GM19438 (cell line): ENCODE measurements around the gene EYA3.
A peak's percentile ranks its signal among the peaks of the same experiment; 100 is the strongest.

Source experiments
- ATAC-seq: cut with Tn5 transposase; IDR thresholded peaks from one replicate; pipeline ENCODE4 v1.9.1; 2021; ENCODE audit warnings: low read depth; ENCODE audit not compliant: unreplicated experiment

EYA3 gene

DNA sequence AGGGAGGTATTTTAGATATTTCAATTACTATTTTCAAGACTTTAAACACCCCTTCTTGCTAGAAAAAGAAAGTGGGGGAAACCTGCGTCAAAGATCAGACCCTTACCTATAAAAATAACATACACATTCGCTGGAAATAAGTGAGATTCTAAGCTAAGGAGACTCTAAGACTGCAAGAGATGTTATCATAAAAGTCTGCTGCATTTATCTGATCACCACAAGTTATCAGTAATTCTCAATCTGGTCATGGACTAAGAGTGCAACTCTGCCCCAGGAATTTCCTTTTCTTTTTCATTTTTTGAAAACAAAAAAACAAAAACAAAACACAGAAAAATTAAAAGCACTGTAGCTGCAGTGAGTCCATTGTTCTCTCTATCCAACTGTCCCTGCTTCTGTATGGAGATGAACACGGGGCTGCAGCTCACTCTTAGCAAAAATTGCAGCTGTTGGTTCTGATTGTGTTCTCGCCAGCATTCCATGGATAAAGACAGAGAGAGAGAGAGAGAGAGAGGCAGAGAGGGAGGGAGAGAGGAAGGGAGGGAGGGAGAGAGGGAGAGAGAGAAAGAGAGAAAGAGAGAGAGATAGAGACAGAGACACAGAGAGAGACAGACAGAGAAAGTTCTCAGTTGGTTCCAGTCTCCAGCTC lies 114.5 kb downstream of the EYA3 start:
- ATAC-seq: no peak

DNA sequence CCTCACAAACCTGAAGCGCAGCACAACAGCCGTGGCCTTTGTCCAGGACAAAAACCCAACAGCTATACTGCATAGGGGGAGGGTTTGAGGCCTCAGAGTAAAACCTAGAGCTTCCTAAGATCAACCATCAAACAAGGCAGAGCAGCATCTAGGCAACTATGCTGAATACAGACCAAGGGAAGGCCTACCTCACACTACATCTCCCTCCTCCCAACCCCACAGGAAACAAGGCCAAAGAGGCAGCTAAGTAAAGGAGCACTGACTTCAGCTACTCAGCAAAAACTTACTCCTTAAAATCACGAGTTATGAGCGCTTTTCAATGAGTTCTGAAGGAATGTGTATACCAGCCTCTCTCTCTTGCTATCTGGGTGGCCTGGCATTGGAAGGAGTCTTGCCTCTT lies 116.3 kb downstream of the EYA3 start:
- ATAC-seq: no peak

DNA sequence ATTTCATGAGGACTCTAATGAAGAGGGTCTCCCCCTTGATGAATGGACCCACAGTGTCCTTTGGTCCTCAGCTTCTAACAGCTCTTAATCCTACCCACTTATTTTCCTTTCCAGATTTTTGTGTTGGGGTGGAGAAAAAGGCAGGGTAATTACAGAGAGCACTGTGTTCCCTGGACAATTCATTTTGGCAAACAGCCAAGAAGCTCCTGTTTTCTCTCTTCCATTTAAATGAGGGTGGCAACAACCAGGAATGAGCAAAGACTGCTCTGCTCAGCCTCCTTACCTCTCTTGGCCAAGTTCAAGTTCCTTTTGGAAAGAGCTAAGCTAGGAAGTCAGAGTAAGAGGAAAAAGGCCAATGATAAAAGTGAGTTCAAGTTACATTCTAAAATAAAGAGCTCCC lies 116.7 kb downstream of the EYA3 start:
- ATAC-seq: no peak

DNA sequence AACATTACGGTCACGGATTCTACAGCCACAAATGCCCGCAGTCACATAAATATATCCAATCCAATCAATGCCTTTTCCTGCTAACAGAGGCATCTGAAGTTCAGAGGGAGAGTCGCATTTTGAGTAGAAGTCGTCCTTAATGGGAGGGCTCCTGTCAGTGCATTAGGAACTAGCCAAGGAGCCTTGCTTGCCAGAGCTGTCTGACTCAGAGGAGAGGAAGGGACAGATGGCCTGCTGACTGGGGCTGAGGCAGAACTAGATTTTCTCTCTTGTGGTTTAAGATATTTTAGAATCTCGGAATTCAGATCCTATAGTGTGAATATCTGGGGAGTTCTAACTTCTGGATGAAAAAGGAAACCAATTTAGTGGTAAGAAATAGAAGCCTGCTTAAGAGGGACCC lies 118.0 kb downstream of the EYA3 start:
- no peak for ATAC-seq

DNA sequence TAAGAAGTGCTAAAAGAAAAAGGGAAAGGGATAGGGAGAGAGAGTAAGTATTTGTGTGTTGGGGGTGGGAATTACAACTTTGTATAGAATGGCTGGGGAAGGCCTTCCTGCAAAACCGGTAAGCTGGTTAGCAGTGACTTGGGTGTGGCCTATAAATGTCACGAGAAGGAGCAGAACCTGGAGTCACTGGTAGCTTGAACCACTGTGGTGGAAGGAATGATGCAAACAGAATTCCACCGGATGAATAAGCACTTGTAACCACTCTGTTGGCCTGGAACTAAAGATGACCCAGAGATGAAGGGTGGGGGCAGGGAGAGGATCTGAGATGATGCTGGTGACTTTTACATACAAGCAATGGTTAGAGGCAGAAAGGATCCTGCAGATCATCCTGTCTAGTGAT lies 119.7 kb downstream of the EYA3 start:
- no peak for ATAC-seq

DNA sequence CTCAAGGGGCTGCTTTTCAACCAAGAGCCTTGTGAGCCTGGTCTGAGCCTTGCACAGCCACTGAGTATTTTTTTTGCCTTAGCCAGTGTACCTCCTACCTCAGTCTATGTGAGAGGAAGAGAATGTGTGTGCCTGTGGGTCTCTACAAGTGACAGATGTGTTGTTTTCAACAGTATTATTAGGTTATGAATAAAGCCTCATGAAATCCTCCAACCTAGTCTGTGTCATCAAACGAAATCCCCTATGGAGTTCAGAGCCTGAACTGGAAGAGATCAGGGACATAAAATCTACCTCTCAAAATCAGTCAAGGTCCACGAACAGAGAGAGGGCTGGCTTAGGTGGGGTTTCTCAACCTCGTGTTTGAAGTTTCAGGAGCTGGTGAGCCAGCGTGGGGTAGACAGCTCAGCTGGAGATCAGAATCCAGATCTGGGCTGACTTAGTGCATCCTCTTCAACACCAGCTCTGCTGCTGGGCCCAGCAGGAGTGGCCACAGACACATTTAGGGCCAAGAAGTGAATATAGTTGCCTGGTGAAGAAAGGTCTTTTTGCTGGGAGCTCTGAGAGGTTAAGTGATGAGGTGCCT lies 120.4 kb downstream of the EYA3 start:
- no peak for ATAC-seq

DNA sequence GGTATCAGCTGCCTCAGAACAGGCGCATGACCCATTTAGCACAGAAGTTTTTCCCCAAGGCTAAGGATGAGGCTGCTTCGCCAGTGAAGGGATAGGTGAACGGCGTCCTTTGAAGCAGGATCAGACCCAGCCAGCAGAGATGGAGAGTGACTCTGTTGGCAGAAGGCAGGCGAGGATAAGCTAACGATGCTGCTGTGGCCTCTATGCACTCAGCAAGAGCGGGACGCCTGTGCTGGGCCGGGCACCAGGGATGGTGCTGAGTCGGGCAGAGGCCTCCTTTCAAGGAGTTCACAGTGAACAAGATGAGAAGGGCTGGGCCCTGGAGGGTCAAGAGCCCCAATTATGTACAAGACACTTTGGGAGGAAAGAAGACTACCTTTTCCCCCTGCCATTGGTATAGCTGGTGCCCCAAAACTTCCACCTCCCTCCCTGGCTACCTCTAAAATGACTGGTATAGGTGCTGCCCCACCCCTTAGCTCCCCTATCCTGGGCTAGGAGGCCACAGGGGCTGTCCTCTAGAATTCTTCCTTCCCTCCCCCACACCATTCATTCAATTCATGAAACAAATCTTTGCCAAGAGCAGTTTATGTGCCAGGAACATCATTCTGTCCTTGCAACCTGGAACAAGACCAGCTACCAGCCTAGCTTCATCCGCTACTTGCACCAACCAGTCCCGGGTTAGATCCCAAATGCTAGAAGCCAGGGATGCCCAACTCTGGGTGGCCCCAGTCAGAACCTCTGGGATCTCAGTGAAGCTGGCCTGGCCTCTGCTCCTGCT lies 121.1 kb downstream of the EYA3 start:
- ATAC-seq: no peak

DNA sequence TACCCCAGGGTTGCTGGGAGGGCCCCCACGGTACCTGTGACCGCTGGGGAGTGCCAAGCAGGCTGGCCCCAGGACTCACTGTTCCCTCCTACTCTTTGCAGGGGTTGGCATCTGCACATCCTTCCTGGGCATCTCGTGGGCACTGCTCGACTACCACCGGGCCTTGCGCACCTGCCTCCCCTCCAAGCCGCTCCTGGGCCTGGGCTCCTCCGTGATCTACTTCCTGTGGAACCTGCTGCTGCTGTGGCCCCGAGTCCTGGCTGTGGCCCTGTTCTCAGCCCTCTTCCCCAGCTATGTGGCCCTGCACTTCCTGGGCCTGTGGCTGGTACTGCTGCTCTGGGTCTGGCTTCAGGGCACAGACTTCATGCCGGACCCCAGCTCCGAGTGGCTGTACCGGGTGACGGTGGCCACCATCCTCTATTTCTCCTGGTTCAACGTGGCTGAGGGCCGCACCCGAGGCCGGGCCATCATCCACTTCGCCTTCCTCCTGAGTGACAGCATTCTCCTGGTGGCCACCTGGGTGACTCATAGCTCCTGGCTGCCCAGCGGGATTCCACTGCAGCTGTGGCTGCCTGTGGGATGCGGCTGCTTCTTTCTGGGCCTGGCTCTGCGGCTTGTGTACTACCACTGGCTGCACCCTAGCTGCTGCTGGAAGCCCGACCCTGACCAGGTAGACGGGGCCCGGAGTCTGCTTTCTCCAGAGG lies 121.9 kb downstream of the EYA3 start:
- no peak for ATAC-seq

DNA sequence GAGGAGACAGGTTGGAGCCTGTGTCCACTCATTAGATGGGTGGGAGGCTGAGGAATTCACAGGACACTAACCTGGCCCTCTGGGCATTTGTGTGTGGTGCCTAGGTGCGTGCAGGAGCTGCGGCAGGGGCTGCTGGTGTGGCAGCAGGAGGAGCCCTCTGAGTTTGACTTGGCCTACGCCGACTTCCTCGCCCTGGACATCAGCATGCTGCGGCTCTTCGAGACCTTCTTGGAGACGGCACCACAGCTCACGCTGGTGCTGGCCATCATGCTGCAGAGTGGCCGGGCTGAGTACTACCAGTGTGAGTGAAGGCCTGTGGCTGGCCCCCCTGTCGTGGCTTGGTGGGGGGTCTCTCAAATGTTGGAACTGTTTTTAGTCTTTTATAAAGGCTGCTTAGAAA lies 125.0 kb downstream of the EYA3 start:
- ATAC-seq: no peak

DNA sequence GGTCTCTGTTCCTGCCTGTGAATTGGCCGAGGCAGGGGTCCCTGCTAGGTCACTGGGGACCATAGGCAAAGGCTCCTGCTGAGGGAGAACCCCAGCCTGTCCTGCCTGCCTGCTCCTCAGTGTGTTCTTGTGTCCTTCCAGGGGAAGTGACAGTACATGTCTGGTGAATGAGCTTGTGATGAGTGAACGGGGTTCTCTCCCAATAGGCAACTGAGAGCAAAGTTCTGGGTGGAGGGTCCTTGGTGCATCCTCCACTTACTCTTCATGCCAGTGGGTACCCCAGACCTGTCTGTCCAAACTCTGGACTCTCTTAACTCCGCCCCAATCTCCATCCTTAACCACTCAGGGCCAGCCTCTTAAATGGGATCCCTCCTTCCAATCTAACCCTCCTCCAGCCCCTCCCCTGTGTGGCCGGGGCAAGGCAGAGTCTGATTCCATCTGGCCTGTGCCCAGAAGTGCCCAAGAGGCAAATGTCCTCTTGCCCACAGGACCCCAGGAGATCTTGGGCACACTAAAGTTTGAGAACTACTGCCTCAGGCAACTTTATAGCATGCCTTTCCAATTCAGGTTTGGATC lies 126.7 kb downstream of the EYA3 start:
- ATAC-seq: no peak

DNA sequence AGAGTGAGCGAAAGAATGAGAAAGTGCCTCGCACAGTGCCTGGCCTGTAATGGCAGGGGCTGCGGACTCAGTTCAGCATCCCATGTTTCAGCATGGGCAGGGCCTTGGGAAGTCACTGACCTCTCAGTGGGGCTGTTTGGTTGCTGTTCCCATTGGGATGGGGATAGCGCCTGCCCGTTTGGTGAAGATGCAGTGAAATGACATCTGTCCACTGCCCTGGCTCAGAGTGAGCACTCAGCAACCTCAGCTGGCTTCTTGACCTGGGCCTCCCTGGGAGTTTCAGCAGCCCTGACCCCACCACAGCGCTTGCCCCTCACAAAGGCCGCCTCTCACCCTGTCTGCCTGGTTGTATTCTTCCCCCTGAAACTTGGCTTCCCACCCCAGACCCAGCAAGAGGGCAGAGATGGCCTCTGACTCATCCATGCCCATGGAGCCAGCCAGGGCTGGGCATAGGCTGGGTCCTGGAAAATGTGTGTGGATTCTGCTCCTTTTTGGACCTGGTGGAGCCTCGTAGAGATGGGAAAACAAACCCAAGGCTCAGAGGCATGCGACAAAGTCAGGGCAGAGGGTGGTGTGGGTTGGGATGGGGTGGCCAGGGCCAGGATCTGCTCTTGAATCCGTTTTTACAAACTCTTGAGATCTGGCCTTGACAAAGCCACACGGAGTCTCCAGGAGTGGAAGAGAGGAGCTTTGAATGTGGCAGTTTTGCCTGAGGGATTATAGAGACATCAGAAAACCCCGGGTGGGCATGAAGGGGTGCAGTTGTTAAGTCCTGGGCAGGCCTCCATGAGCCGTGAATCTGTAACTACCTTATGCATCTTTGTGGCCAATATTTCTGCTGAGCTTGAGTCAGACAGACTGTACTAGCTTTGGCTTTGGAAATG lies 127.4 kb downstream of the EYA3 start:
- ATAC-seq: no peak

DNA sequence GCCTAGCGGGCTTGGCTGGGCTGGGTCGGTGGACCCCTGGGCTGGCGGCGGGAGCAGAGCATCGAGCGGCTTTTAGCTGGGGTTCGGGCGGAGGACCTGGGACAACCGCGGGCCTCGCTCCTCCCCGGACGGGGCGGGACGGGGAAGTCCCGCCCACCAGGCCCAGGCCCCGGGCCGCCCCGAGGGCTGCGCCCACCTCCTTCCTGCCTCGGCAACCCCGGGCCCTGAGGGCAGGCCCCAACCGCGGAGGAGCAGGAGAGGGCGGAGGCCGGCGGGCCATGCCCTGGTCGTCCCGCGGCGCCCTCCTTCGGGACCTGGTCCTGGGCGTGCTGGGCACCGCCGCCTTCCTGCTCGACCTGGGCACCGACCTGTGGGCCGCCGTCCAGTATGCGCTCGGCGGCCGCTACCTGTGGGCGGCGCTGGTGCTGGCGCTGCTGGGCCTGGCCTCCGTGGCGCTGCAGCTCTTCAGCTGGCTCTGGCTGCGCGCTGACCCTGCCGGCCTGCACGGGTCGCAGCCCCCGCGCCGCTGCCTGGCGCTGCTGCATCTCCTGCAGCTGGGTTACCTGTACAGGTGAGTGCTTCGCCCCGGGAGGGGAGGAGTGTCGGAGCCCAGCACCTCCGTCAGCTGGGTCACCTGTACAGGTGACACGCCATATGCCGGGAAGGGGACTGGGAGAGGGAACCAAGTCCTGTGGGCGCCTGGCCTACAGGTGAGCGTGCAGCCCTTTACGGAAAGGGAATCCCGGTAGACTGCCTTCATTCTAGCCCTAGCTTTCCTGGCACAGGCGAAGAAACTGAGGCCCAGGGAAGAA lies 128.4 kb downstream of the EYA3 start, which contains the start of gene XKR8:
XKR8 (plus strand) TSS at position 182 of the 812 bp plus-strand sequence; CDS start at position 279, 97 bp downstream.
- peak; percentile 73 for ATAC-seq

DNA sequence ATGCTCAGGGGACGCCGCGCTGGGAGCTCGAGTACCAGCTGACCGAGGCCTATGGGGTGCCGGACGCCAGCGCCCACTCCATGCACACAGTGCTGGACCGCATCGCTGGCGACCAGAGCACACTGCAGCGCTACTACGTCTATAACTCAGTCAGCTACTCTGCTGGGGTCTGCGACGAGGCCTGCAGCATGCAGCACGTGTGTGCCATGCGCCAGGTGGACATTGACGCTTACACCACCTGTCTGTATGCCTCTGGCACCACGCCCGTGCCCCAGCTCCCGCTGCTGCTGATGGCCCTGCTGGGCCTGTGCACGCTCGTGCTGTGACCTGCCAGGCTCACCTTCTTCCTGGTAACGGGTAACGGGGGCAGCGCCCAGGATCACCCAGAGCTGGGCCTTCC lies 129.9 kb downstream of the EYA3 start:
- ATAC-seq: no peak

DNA sequence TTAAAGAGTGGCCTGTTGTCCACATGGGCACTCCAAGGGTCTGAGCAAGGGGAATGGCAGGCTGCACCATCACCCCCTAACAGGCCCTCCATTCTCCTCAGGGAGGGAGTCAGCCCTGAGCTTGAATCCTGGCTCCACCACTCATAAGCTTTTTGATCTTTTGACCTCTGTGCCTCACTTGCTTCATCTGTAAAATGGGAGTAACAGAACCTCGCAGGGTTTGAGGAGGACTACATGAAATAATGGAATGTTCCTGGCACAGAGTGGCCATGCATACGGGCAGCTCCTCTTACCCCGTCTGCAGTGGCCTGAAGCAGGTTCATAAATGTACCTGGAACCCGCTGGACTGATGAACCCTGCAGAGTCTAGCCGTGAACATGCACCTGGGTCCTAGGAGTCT lies 130.8 kb downstream of the EYA3 start:
- no peak for ATAC-seq

DNA sequence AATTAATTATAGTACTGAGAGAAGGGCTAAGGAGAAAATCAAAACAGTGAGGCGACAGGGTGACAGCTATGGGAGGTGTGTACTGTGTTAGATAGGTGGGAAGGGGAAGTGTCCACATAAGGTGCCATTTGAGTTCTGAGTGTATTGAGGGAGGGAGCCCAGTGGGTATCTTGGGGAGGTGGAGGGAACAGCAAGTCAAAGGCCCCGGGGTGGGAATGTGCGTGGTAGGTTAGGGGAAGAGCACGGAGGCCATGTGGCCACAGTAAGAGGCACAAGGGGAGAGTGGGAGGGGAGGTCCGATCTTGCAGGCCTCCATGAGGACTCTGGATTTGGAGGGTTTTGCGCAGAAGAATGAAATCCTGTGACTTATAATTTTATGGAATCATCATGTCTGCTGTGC lies 131.6 kb downstream of the EYA3 start:
- ATAC-seq: no peak

DNA sequence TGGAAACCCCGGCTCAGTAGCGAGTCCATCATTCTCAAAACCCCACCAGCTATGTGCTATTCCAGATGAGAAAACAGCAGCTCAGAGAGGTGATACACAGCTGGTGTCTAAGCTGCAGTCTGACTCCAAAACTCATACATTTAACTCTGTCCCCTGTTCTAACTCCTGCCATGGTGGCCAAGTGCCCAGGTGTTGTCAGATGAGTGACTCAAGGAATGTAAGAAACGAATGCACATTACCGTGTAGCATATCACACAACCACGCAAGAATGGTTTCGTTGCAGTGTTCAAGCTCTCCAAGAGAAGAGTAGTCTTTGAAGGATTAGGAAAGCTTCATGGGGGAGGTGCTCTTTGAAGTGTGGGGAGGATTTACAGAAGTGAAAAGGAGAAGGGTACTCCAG lies 133.3 kb downstream of the EYA3 start:
- ATAC-seq: no peak

DNA sequence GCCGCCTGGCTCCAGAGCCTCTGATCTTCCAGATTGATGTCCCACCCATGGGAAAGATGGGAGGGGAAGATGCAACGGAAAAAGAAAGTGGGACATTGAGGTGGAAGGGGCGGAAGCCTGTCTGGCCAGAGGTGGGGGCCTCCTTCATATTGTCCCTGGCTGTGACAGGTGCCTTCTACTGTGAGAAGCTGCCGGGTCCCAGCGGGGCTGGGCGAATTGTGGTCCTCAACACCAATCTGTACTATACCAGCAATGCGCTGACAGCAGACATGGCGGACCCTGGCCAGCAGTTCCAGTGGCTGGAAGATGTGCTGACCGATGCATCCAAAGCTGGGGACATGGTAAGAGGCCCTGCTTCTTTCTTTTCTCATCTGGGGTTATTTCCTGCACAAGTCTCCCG lies 134.2 kb downstream of the EYA3 start:
- no peak for ATAC-seq

DNA sequence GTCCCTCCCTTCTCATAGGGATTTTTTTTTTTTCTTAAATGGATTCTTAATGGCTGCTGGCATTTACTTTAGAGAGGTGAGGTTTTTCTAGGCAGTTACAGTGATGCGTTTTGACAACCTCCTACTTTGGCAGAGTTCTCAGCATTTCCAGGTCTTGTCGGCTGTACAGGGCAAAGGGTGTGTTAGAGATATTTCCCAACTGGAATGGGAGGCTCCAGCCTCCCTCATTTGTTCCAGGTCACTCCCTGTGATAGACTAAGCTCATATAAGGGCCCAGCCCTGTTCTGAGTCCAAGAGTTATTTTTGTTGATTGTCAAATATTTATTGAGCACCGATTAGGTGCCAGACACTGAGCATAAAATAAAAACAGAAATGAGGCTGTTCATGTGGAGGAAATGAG lies 136.3 kb downstream of the EYA3 start:
- ATAC-seq: no peak

DNA sequence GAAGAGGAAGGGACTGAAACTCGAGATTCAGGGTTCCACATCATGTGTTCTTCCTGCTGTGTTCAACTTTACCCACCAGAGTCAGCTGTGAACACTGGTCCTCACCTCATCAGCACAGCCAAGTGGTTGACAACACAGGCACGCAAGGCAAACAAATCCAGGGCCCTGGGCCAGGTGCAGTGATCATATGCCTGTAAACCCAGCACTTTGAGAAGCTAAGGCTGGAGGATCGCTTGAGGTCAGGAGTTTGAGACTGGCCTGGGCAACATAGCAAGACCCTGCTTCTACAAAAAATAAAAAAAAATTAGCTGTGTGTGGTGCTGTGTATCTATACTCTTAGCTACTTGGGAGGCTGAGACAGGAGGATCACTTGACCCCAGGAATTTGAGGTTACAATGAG lies 137.0 kb downstream of the EYA3 start:
- ATAC-seq: no peak
